Measurements from ENCODE around the gene CYP2F1. TPM values are rescaled to one million over a fixed set of nuclear protein-coding genes. Genes with fewer than 3 reads are reported as not detected.
"Not testable (repeated sequence)": the region's sequence is repeated elsewhere in the genome, so short reads cannot be mapped to it uniquely, and the experiment has no call there.

The CYP2F1 gene
- total RNA-seq, 1 donor from 2014 or later: not detected

DNA sequence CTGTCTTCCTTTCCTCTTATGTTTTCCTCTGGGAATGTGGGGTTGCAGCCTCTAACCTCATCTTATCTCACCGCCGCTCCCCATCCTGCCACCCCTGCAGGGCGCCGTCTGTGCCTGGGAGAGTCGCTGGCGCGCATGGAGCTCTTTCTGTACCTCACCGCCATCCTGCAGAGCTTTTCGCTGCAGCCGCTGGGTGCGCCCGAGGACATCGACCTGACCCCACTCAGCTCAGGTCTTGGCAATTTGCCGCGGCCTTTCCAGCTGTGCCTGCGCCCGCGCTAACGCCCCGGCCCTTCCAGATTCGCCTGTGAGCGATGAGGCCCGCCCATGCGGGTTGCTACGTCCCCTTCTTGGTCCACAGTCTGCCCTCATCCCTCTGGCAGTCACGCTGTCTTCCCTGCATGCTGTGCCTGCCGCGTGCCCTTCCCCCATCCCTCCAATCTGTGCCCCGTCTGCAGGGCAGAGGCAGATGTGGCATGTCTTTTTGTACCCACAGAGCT lies 13.6 kb downstream of the CYP2F1 start:
- peak; percentile 15 for DNase-seq

DNA sequence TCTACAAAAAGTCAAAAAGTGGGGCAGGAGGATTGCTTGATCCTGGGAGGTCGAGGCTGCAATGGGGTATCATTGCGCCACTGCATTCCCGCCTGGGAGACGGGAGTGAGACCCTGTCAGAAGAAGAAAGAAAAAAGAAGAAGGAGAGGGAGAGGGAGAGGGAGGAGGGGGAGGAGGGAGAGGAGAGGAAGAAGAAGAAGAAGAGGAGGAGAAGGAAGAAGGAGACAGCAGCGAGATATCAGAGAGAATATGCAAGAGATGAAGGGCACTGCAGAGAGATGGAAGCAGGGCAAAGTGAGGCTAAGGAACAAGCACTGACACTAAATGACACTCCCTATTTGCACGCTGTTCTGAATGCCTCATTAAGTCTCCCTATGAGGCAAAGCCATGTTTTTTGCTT lies 14.5 kb downstream of the CYP2F1 start:
- no peak for DNase-seq

- DNase-seq: no peak
Measured at GRCh38 chr19:41131186-41131585, 17.0 kb downstream of the CYP2F1 start.

- no peak for DNase-seq
Measured at GRCh38 chr19:41133260-41133659, 19.0 kb downstream of the CYP2F1 start.

GRCh38 chr19:41134616-41135015 lies 20.4 kb downstream of the CYP2F1 start:
- no peak for DNase-seq

GRCh38 chr19:41135390-41136384 lies 21.5 kb downstream of the CYP2F1 start:
- DNase-seq: not testable (repeated sequence)

- no peak for DNase-seq
Measured at GRCh38 chr19:41136636-41137455, 22.6 kb downstream of the CYP2F1 start.

DNA sequence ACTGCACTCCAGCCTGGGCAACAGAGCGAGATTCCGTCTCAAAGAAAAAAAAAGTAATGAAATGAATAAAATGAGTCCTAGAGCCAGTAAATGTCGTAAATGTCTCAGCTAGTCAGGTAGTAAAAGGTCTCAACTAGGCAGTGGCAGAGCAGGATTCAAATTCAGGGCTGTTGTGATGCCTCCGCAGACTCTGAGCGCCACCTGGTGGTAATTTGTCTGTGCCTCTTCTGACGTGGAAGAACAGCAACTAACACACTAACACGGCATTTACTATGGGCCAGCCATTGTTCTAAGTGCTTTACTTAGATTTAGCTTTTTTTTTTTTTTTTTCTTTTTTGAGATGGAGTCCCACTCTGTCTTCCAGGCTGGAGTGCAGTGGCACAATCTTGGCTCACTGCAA lies 30.2 kb downstream of the CYP2F1 start:
- no peak for DNase-seq

- no peak for DNase-seq
Measured at GRCh38 chr19:41149831-41150230, 35.6 kb downstream of the CYP2F1 start.

DNA sequence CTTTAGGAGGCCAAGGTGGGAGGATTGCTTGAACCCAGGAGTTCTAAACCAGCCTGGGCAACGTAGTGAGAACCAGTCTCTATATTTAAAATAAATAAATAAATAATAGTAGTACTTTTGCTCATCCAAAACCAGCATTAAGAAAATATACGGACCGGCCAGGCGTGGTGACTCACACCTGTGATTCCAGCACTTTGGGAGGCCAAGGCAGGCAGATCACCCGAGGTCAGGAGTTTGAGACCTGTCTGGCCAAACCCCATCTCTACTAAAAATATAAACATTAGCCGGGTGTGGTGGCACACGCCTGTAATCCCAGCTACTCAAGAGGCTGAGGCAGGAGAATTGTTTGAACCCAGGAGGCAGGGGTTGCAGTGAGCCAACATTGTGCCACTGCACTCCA lies 36.8 kb downstream of the CYP2F1 start:
- not testable (repeated sequence) for DNase-seq

DNA sequence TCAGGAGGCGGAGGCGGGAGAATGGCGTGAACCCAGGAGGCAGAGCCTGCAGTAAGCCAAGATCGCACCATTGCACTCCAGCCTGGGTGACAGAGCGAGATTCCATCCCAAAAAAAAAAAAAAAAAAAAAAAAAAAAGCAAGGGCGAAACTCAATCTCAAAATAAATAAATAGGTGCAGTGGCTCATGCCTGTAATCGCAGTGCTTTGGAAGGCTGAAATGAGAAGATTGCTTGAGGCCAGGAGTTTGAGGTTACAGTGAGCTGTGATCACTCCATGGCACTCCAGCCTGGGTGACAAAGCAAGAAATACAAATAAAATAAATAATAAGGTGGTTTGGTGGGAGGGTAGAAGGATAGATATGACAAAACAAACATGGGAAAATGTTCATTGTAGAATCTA lies 39.8 kb downstream of the CYP2F1 start:
- DNase-seq: no peak

DNA sequence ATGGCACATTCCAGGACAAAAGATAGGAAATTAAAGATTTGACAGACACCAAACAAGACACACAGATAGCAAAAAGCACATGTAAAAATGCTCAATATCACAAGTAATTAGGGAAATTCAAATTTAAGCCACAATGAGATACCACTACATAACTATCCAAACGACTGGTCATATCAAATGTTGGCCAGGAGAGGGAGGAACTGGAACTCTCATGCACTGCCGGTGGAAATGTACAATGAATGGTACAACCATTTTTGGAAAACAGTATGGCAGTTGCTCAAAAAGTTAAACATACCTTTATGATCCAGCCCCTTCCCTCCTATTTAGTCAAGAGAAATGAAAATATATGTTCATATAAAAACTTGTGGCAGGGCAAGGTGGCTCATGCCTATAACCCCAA lies 42.0 kb downstream of the CYP2F1 start:
- DNase-seq: no peak

GRCh38 chr19:41159881-41160280 lies 45.6 kb downstream of the CYP2F1 start:
- no peak for DNase-seq

DNA sequence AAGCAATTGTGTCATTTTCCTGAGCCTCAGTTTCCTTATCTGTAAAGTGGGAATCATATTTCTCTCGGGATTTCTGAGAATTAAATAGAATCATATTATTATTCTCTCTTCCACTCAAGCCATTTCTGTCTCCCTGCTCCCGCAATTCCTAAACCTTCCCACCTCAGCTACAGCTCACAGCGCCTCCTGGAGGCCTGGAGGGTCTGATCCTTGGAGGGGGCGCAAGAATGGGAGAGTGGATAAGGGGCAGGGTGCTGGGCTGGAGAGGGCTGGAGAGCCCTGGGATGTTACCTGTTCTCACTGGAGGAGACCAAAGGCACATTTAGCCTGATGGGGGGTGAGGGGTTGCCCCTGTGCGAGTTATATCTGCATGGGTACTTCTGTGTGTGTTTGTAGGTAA lies 47.7 kb downstream of the CYP2F1 start:
- DNase-seq: no peak

- DNase-seq: no peak
Measured at GRCh38 chr19:41166944-41167804, 52.9 kb downstream of the CYP2F1 start.

DNA sequence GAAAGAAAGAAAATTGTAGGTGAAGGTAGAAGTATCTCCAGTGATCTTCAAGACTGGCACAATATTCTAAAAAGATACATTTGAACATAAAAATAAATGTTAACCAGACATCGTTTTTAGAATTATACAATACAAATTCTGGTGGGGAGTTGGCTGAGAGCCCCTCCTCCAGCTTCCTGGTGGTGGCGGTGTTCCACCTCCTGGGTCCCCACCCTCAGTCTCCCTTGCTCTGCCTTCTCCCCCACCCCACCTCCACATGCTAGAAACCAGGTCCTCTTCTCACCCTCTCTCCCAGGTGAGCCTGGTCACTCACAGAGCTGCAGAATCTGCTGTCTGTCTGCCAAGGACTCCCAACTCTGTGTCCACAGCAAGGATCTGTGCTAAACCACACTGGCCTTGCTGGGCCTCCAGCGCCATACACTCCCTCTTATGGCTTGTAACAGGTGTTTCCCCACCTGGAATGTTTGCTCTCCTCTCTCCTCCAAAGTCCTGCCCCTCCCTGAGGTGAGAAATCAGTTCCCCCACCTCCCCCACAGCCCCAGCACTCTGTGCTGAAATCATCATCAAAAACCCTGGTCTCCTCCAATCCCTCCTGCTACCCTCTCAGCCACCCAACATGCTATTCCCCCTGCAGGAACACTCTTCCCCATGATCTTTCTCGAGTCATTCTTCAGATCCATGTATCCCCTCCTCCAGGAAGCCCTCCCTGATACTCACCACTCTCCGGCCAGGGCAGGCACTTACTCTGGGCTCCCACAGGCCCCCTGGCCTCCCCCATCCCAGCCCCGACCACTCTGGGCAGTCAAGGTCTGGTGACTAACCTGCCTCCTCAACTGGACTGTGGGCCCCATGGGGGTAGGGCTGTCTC lies 58.3 kb downstream of the CYP2F1 start:
- DNase-seq: no peak

- no peak for DNase-seq
Measured at GRCh38 chr19:41174297-41174928, 60.2 kb downstream of the CYP2F1 start.

DNA sequence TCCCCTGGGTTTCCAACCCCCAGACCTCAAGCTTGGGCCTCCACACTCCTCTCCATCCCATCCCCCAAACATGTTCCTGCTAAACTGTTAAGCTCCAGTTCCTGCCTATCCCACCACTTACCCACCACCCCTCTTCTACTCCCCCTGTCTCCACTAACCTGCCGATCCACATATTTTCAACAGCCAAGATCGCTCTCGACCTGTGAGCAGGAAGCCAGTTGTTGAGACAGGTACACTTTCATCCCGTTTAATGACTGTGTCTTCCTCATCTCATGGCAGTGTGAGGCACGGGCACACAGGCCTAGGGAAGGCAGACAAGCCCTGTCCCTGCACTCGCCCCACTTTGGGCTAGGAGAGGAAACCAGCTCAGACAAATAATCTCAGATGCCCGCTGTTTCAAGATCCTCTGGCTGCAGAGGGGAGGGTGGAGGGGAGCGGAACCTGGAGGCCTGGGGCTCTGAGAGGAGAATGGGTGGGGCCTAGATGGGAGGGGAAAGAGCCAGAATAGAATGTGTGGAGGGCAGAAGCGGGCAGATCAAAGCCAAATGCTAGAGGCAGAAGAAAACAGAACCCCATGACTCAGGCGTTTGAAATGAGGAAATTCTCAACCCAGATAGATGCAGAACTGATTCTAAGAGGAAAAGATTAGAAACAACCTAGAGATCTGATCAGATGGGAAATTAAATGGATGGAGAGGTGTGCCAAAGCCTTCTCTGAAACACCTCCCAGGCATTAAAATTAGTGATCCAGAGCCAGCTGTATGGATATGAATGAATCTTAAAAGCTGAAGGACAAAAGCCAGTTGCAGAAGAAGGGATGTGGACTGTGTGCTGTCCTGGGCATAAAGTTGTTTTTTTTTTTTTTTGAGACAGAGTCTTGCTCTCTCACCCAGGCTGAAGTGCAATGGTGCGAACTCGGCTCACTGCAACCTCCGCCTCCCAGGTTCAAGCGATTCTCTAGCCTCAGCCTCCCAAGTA lies 61.9 kb downstream of the CYP2F1 start:
- no peak for DNase-seq

Measured in occipital lobe (tissue), 2 donors.